AG04450 (cell line): ENCODE measurements around the gene ATRAID. TPM values are rescaled to one million over a fixed set of nuclear protein-coding genes. Genes with fewer than 3 reads are reported as not detected.

Experiments used
- CTCF ChIA-PET: fragments of 300-600, 350-600 bp; formaldehyde crosslinking; extraction: SDS; loops from one replicate; lab custom pipeline; 2022; ENCODE audit warnings: antibody characterized with exemption, inconsistent platforms; lab: Charles Lee
- POLR2A ChIA-PET: fragments of 350-600 bp; formaldehyde crosslinking; extraction: SDS; loops from one replicate; lab custom pipeline; 2021; ENCODE audit warnings: antibody characterized with exemption, inconsistent platforms; lab: Yijun Ruan, JAX
- DNase-seq: peaks from one replicate; pipeline ENCODE4 v3.0.0-alpha.2; 2011; ENCODE audit warnings: low read depth, low spot score
- H3K27ac ChIP-seq: one replicate; pipeline ENCODE4 v1.5.1; 2012; ENCODE audit warnings: low read depth, low read length, control low read depth
- H3K27me3 ChIP-seq: one replicate; pipeline ENCODE4 v1.6.0; 2012; ENCODE audit warnings: low read length; ENCODE audit not compliant: control insufficient read depth, insufficient read depth
- H3K4me3 ChIP-seq: 2 replicates; pipeline ENCODE4 v1.5.1; 2011; ENCODE audit warnings: mild to moderate bottlenecking, low read depth, low read length, control low read depth
- H3K9me3 ChIP-seq: 2 replicates; pipeline ENCODE4 v1.5.1; 2012; ENCODE audit warnings: low read length; ENCODE audit not compliant: control insufficient read depth, insufficient read depth
- polyA plus RNA-seq: library from polyadenylated mRNA; depleted of rRNA; stranded (reverse); fragments of >200 nt; gene quantifications from 2 replicates; pipeline ENCODE4 v1.2.3, GENCODE V29; 2011
- TF ChIP-seq, protein P1 (sequence below): IDR thresholded peaks from 2 replicates; pipeline ENCODE4 v1.5.1; 2011; ENCODE audit warnings: low read depth, low read length, control low read depth, inconsistent platforms

Gene ATRAID
- polyA plus RNA-seq, 1 experiment: 219 TPM

DNA sequence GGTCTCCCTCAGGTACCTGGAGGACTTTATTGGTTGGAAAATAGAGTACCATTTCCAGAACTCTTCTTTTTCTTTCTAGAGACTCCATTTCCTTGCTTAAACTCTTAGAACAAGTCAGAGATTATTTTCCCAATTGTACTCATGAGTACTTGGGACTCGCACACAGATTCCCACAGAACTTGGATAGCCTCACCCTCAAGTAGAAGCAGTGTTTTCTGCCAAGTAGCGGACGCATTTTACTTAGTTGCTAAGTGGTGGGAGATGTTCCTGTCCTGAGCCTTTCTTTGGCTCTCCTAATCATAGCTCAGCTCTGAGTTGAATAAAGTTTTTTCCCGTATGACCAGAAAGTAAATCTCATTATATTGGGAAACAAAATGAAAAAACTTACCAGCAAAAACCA, 33.8 kb downstream of the ATRAID start:
- ChIA-PET POLR2A (no interaction called here), CTCF (no interaction called here)
- Histone ChIP-seq H3K27ac (no peak overlapping the region), H3K4me3 (no peak overlapping the region), H3K27me3 (peaks cover 7% of the 10 kb centered on the region), H3K9me3 (no peaks in the 10 kb centered on the region)
- no peak for DNase-seq
- TF ChIP-seq, protein P1, sequence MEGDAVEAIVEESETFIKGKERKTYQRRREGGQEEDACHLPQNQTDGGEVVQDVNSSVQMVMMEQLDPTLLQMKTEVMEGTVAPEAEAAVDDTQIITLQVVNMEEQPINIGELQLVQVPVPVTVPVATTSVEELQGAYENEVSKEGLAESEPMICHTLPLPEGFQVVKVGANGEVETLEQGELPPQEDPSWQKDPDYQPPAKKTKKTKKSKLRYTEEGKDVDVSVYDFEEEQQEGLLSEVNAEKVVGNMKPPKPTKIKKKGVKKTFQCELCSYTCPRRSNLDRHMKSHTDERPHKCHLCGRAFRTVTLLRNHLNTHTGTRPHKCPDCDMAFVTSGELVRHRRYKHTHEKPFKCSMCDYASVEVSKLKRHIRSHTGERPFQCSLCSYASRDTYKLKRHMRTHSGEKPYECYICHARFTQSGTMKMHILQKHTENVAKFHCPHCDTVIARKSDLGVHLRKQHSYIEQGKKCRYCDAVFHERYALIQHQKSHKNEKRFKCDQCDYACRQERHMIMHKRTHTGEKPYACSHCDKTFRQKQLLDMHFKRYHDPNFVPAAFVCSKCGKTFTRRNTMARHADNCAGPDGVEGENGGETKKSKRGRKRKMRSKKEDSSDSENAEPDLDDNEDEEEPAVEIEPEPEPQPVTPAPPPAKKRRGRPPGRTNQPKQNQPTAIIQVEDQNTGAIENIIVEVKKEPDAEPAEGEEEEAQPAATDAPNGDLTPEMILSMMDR: no peak

DNA sequence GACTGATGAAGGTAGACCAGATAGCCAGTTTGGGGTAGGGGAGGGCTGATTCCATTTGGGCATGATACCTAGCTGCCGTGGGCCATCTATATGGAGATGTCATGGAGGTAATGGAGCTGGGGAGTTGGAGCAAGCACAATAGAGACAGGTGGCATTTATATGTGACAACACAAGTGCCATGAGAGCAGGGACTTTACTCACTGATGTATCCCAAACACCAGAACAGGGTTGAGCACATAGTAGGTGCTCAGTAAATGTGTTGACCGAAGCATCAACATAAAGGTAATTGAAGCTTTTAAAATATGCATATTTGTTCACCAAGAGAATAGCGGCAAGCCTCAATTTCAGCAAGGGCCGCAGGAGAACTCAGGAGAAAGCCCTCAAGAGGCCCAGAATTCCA, 36.1 kb downstream of the ATRAID start:
- no peak for DNase-seq
- POLR2A ChIA-PET: interaction anchor here (0.9 kb wide), 1 partner anchor 55 kb away, joined by 3 read pairs; no protein-coding TSS in a partner anchor
- Histone ChIP-seq H3K9me3 (no peaks in the 10 kb centered on the region), H3K27ac (no peak overlapping the region), H3K27me3 (peaks cover 15% of the 10 kb centered on the region), H3K4me3 (no peak overlapping the region)
- TF ChIP-seq, protein P1: no peak
- CTCF ChIA-PET: interaction anchor here (4.1 to 5.1 kb wide), 2 partner anchors 32 to 55 kb away, joined by 41 to 53 read pairs; no protein-coding TSS in a partner anchor

- no peaks in the 10 kb centered on the region for H3K9me3 ChIP-seq
- no peak overlapping the region for H3K4me3 ChIP-seq
- DNase-seq: no peak
- TF ChIP-seq, protein P1: no peak
- H3K27me3 ChIP-seq: peaks cover 15% of the 10 kb centered on the region
- ChIA-PET CTCF (interaction anchor here (0.7 to 5.1 kb wide), 4 partner anchors 31 to 96 kb away, joined by 4 to 53 read pairs (median 23); no protein-coding TSS in a partner anchor), POLR2A (interaction anchor here (0.6 kb wide), 1 partner anchor 30 kb away, joined by 3 read pairs; no protein-coding TSS in a partner anchor)
- H3K27ac ChIP-seq: no peak overlapping the region
Measured at GRCh38 chr2:27249159-27249890, 37.5 kb downstream of the ATRAID start.

DNA sequence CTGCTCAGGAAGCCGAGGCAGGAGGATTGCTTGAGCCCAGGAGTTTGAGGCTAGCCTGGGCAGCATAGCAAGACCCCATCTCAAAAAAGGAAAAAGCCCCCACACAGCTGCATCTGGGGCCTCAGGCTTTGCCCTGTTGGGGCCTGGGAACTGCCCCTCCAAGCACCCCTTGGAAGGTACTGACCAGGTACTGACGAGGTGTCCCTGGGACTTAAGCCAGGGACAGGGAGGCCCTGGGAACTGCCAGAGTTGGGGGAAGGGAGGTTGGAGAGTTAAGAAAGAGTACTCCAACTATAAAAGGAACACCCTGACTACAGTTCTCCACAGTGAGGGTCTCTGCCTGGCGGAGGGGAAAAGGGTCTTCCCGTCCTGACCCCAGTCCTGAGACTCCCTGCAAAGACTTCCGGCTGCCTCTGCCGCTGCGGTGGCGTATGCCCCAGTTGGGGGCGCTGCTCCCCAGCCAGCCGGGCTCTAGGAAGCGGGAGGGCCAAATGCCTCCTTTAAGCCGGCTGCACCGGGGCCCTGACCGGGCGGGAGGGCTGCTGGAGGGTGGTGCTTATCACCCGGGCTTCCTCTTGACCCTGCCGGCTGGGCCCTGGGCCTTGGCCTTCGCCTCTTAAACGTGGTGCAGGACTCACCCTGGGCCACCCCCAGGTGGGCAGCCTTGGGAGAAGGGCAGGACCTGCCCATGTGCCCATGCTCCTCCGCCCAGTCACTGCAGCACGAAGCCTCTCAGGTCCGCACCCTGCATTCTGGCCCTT, 38.2 kb downstream of the ATRAID start:
- peaks cover 15% of the 10 kb centered on the region for H3K27me3 ChIP-seq
- no peak overlapping the region for H3K4me3 ChIP-seq
- DNase-seq: no peak
- H3K27ac ChIP-seq: no peak overlapping the region
- no peaks in the 10 kb centered on the region for H3K9me3 ChIP-seq
- POLR2A ChIA-PET: no interaction called here
- CTCF ChIA-PET: interaction anchor here (4.1 to 5.1 kb wide), 2 partner anchors 30 to 53 kb away, joined by 41 to 53 read pairs; no protein-coding TSS in a partner anchor
- TF ChIP-seq, protein P1: peak; percentile 79
